RPMI7951 (cell line): ENCODE data around the gene MT1G. TPM values are rescaled to one million over a fixed set of nuclear protein-coding genes. Genes with fewer than 3 reads are reported as not detected.
"Not testable (repeated sequence)": the region's sequence is repeated elsewhere in the genome, so short reads cannot be mapped to it uniquely, and the experiment has no call there.

Experiments
- DNase-seq: peaks from one replicate; pipeline ENCODE4 v3.0.0-alpha.2; 2012; ENCODE audit warnings: low read depth
- total RNA-seq: library from RNA; depleted of rRNA; stranded (reverse); fragments of >200 nt; shearing (Covaris generic); gene quantifications from 2 replicates; pipeline ENCODE4 v1.2.3, GENCODE V29; 2014

Gene MT1G
- total RNA-seq, 1 experiment from 2014 or later = 13.5 TPM

DNA sequence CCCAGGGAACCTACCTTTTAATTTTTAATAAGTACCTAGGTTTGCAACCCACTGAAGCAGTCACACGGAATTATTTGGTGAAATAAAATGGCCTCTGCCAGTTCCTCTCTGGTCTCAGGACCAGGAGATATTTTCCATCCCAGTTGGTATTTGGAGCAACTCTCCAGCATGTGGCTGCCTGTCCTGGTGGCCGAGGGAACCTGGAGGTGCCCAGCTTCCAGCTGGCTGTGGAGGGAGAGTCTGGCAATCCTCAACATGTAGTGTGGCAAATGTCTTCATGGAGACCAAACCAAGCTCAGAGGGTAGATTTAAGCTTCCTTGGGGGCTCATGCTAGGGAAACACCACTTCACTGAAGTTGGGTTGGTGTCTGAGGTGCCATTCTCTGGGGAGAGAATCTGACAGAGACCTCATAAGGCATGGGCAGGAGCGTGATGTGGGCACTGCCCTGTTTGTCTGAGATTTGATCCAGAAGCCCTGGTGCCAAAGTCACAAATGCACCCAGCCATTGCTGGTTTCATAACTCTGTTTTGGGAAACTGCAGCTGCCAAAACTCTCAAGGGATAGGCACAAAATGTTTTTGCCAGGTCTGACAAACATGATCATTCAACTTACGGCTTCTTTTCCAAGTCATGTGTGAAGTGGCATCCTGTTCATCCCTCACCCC is 17.2 kb upstream of the MT1G start:
- DNase-seq = no peak

- no peak for DNase-seq
Observed at GRCh38 chr16:56684256-56684925, 16.5 kb upstream of the MT1G start.

GRCh38 chr16:56683424-56684172 is 15.7 kb upstream of the MT1G start:
- no peak for DNase-seq

- no peak for DNase-seq
Observed at GRCh38 chr16:56682703-56683397, 15.0 kb upstream of the MT1G start.

DNA sequence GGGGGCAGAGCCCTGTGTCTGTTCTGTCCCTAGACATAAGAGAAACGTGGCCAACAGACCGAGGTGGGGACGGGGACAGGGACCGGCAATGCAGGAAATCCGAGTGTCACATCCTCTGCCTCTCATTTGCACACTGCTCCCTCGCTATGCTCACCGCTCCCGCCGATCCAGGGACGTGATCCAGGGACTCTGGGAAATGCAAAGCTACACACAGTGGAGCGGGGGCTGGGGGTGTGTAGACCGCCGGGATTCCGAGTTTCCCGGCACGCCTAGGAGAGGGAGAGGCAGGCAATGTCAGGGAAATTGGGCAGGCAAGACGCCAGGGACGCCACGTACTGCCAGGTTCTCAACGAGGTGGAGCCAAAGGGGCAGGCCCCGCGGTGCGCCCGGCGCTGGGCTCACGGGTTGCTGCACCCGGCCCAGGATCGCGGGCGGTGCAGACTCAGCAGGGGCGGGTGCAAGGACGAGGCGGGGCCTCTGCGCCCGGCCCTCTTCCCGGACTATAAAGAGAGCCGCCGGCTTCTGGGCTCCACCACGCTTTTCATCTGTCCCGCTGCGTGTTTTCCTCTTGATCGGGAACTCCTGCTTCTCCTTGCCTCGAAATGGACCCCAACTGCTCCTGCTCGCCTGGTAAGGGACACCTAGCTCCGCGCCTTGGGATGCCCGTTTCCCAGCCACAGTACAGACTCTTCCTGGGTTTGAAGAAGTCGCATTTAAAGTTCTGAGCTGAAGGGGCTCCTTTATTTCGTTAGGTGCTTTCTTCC is 14.3 kb upstream of the MT1G start, which contains the start of gene MT1X:
TSS of gene MT1X (plus strand) at position 532 of the 764 bp plus-strand sequence. CDS start at position 603, 71 bp downstream.
- peak; percentile 91 for DNase-seq

DNA sequence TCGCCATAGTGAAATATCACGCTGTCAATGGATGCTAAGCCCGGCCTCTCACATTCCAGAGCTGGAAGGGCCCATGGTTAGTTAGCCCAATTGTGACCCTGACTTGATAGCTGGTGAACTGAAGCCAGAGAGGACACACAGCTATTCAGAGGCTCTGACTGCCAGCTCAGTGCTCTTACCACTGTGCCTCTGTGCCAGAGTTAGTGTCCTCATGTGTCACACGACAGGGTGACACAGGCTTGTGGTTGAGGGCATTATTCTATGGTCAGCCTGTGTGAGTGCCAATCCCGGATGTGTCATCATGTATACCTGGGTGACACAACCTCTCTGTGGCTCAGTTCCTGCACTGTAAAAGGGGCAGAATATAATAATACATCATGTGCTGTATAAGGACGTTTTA is 12.0 kb upstream of the MT1G start:
- peak; percentile 35 for DNase-seq

GRCh38 chr16:56679078-56679730 is 11.3 kb upstream of the MT1G start:
- no peak for DNase-seq

- no peak for DNase-seq
Observed at GRCh38 chr16:56677474-56677873, 9.6 kb upstream of the MT1G start.

DNA sequence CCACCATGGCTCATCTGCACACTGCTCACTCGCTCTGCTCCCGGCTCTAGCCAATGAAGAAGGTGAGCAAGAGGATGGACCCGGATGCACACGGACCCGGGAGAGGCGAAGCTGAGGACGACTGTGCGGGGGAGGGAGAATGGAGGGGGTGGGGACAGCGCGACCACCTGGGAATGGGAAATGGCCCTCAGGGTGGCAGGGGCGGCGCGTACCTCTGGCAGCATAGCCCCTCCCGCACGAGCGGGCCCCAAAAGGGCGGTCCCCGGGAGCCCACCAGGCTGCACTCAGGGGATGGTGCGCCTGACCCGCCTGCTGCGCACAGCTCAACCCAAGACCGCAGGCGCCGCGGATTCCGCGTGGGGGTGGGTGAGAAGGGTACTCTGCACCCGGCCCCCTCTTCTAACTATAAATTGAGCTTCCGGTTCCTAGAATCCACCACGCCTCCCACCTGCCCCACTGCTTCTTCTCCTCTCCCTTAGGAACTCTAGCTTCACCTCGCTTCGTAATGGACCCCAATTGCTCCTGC is 7.9 kb upstream of the MT1G start:
- no peak for DNase-seq

- not testable (repeated sequence) for DNase-seq
Observed at GRCh38 chr16:56674570-56674969, 6.7 kb upstream of the MT1G start.

- DNase-seq = peak; percentile 29
Observed at GRCh38 chr16:56673921-56674320, 6.1 kb upstream of the MT1G start.

DNA sequence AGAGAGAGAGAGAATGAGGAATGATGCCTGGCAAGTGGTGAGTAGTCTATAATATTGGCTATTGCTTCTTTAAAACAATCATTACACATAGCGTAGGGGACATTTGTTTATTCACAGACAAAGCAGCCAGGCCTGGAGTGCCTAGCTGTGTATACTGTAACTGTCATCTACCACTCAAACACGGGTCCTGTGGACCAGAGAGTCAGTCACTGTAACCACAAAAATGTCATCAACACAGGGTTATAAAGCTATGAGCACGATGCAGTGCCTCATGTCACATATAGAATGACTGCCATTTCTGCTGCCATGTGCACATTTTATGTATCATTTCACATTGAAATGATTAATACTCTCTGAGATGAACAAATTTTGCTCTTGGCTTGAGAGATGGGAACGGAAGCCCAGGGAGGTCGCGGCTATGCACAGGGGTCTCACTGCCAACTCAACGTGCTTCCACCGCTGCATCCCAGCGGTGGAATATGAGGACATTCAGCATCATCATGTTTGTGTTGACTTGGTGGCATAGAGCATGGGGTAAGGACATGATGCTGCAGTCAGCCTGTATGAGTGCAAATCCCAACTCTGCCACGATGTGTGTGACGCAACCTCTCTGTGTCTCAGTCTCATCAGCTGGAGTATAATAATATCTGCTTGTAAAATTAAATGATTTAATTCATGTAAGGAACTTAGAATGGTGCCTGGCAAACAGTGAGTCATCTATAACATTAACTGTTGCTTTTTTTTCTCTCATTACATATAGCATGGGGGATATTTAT is 5.1 kb upstream of the MT1G start:
- no peak for DNase-seq

GRCh38 chr16:56672171-56672570 is 4.3 kb upstream of the MT1G start:
- DNase-seq = not testable (repeated sequence)

DNA sequence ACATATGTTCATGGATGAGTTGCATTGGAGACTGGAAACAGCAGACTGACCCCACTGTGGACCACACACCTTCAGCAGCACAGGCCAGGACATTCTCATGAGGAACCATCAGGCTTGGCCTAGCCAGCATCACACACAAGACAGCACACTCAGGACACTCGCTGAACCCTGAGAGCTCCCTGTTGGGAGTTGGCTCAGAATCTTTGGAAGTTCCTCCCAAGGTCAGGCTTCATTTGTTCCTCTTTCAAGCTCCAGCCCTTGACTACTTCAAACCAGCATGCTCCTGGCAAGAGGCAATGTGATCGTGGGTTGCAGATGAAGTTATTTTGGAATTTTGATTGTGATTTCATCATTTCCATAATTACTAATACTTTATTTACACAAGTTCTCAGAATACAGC is 3.8 kb upstream of the MT1G start:
- not testable (repeated sequence) for DNase-seq

DNA sequence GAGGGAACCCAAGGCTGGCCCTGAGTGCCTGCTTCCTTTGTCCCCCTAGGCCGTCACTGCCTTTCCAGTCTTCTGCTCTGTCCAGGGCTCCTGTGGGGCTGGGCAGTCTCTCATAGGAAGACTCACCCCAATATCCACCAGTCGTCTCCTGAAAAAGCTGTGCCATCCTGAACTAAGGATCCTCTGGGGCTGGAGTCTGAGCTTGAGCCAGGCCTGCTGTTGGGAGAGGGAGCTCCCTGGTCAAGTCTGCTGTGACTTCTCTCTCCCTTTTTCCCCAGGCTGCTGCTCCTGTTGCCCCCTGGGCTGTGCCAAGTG is 2.7 kb upstream of the MT1G start:
- no peak for DNase-seq

- no peak for DNase-seq
Observed at GRCh38 chr16:56669840-56670619, 2.2 kb upstream of the MT1G start.

DNA sequence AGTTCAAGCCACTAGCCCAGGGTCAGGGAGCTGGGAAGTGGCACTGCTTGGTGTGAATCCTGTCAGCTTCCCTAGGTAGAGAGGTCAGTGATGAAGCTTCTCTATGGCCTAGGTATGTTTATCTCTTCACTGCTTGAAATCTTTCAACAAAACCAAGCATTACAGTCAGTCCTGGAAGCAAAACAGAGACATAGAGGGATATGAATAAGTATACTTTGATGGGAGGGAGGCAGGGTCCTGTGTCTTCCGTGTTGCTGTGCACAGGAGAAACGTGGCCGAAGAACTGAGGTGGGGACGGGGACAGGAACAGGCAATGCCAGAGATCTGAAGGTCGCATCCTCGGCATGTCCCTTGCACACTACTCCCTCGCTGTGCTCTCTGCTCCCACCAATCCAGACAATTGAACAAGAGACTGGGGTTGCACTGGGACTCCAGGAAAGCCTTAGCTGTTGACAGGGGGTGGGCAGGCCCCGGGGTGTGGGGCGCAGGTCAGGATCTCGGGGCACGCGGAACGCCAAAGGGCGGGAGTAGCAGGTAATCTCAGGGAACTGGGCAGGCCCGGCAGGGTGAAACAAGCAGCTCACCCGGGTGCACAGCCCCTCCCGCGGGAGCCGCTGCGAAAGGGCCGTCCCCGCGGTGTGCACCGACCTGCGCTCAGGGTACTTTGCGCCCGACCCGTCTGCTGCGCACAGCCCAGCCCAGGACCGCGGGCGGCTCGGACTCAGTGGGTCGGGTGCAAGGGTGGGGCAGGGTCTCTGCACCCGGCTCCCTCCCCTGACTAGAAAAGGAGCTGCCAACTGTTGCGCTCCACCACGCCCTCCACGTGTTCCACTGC is 1.4 kb upstream of the MT1G start, which contains the start of gene MT1H:
TSS of gene MT1H (plus strand) at position 810 of the 835 bp plus-strand sequence. CDS start 71 bp downstream, outside the sequence.
- DNase-seq = no peak
